GM23338 (cell line): ENCODE measurements around the gene TET2. TPM values are rescaled to one million over a fixed set of nuclear protein-coding genes. Genes with fewer than 3 reads are reported as not detected.

Source experiments
- ATAC-seq: fragments of 200-7000 bp; cut with Tn5 transposase; 3 replicates; pipeline ENCODE4 v1.9.1; 2020
- DNase-seq: peaks from one replicate; pipeline ENCODE4 v3.0.0-alpha.2; 2015; ENCODE audit warnings: low spot score
- H2AFZ ChIP-seq: fragments of 200-600 bp; sonication (generic); 2 replicates; pipeline ENCODE4 v1.8.0; 2016; ENCODE audit warnings: antibody characterized with exemption, mild to moderate bottlenecking, moderate library complexity
- H3F3A ChIP-seq: fragments of 200-600 bp; sonication (generic); replicated peaks from 2 replicates; pipeline ENCODE4 v1.8.0; 2017; ENCODE audit warnings: antibody characterized with exemption, mixed run types, low read depth
- H3K27ac ChIP-seq: fragments of 200-600 bp; sonication (generic); 2 replicates; pipeline ENCODE4 v1.6.1; 2016; ENCODE audit warnings: low read depth
- H3K27me3 ChIP-seq: fragments of 200-600 bp; sonication (generic); 2 replicates; pipeline ENCODE4 v1.8.0; 2016; ENCODE audit warnings: mild to moderate bottlenecking, mixed run types, moderate library complexity; ENCODE audit not compliant: insufficient read depth
- H3K36me3 ChIP-seq: fragments of 200-600 bp; sonication (generic); 2 replicates; pipeline ENCODE4 v1.8.0; 2016; ENCODE audit warnings: mild to moderate bottlenecking; ENCODE audit not compliant: insufficient read depth
- H3K4me1 ChIP-seq: fragments of 200-600 bp; sonication (generic); 2 replicates; pipeline ENCODE4 v1.8.0; 2016; ENCODE audit warnings: mild to moderate bottlenecking, moderate library complexity; ENCODE audit not compliant: insufficient read depth
- H3K4me2 ChIP-seq: fragments of 200-600 bp; sonication (generic); 2 replicates; pipeline ENCODE4 v1.7.1; 2017; ENCODE audit warnings: mixed run types
- H3K4me3 ChIP-seq: fragments of 200-600 bp; sonication (generic); 2 replicates; pipeline ENCODE4 v1.6.1; 2016; ENCODE audit warnings: mixed run types
- H3K79me2 ChIP-seq: fragments of 200-600 bp; sonication (generic); replicated peaks from 2 replicates; pipeline ENCODE4 v1.8.0; 2017; ENCODE audit warnings: mild to moderate bottlenecking; ENCODE audit not compliant: insufficient read depth
- H3K9me2 ChIP-seq: fragments of 200-600 bp; sonication (generic); 2 replicates; pipeline ENCODE4 v1.8.0; 2017; ENCODE audit not compliant: insufficient read depth
- H4K20me1 ChIP-seq: fragments of 200-600 bp; sonication (generic); replicated peaks from 2 replicates; pipeline ENCODE4 v1.8.0; 2017; ENCODE audit warnings: mild to moderate bottlenecking; ENCODE audit not compliant: insufficient read depth
- H3K27ac Mint-ChIP-seq: 2 replicates; pipeline ENCODE4 v1.8.0; 2020; ENCODE audit warnings: inconsistent platforms, mild to moderate bottlenecking, moderate library complexity, mixed read lengths
- H3K27me3 Mint-ChIP-seq: 3 replicates; pipeline ENCODE4 v1.8.0; 2022; ENCODE audit warnings: low read depth, mild to moderate bottlenecking, moderate library complexity, mixed read lengths, inconsistent platforms; ENCODE audit not compliant: insufficient read depth, poor library complexity
- H3K36me3 Mint-ChIP-seq: 3 replicates; pipeline ENCODE4 v1.8.0; 2021; ENCODE audit warnings: low read depth, mild to moderate bottlenecking, inconsistent platforms, moderate library complexity, mixed read lengths
- H3K4me1 Mint-ChIP-seq: 3 replicates; pipeline ENCODE4 v1.8.0; 2020; ENCODE audit warnings: mild to moderate bottlenecking, inconsistent platforms, mixed read lengths
- H3K4me3 Mint-ChIP-seq: 3 replicates; pipeline ENCODE4 v1.8.0; 2021; ENCODE audit warnings: moderate library complexity, mild to moderate bottlenecking, inconsistent platforms, mixed read lengths
- H3K9me3 Mint-ChIP-seq: 3 replicates; pipeline ENCODE4 v1.8.0; 2020; ENCODE audit warnings: moderate library complexity, mild to moderate bottlenecking, inconsistent platforms, mixed read lengths
- CREB1 ChIP-seq: fragments of 250-450 bp; sonication (Bioruptor Pico); IDR thresholded peaks from 2 replicates; pipeline ENCODE4 v1.5.0; 2020; ENCODE audit warnings: low read depth, mild to moderate bottlenecking, moderate library complexity
- CTCF ChIP-seq, 2 experiments: fragments of 200-600 bp in 1 of 2; sonication (generic) in 1 of 2; conservative IDR thresholded peaks; 2 replicates each; pipeline versions ENCODE4 v1.5.1 to v1.6.1; 2016 to 2017; ENCODE audit warnings: antibody characterized with exemption in 2 of 2, low read depth in 2 of 2, mild to moderate bottlenecking in 2 of 2, moderate library complexity in 1 of 2
- ETS1 ChIP-seq: IDR thresholded peaks from 2 replicates; pipeline ENCODE4 v1.6.1; 2016; ENCODE audit warnings: antibody characterized with exemption
- EZH2phosphoT487 ChIP-seq: fragments of 200-600 bp; sonication (generic); IDR thresholded peaks from one replicate; pipeline ENCODE4 v1.8.1; 2018; ENCODE audit warnings: antibody characterized with exemption; ENCODE audit not compliant: unreplicated experiment
- JUNB ChIP-seq: IDR thresholded peaks from one replicate; pipeline ENCODE4 v1.6.1; 2016; ENCODE audit warnings: antibody characterized with exemption; ENCODE audit not compliant: unreplicated experiment
- NANOG ChIP-seq: IDR thresholded peaks from 2 replicates; pipeline ENCODE4 v1.6.1; 2016; ENCODE audit warnings: antibody characterized with exemption, borderline replicate concordance
- POLR2AphosphoS5 ChIP-seq: IDR thresholded peaks from 2 replicates; pipeline ENCODE4 v1.6.1; 2016; ENCODE audit warnings: antibody characterized with exemption, low read depth
- STAT1 ChIP-seq: IDR thresholded peaks from one replicate; pipeline ENCODE4 v1.6.1; 2016; ENCODE audit warnings: antibody characterized with exemption; ENCODE audit not compliant: unreplicated experiment
- ZNF114 ChIP-seq: fragments of 250-450 bp; sonication (Bioruptor Pico); IDR thresholded peaks from 2 replicates; pipeline ENCODE4 v1.5.0; 2020; ENCODE audit warnings: mild to moderate bottlenecking, moderate library complexity
- ZNF331 ChIP-seq: fragments of 250-450 bp; sonication (Bioruptor Pico); IDR thresholded peaks from 2 replicates; pipeline ENCODE4 v1.5.0; 2020; ENCODE audit warnings: low read depth, mild to moderate bottlenecking, moderate library complexity
- ZNF462 ChIP-seq: fragments of 250-450 bp; sonication (Bioruptor Pico); IDR thresholded peaks from 2 replicates; pipeline ENCODE4 v1.5.0; 2020; ENCODE audit warnings: mild to moderate bottlenecking, moderate library complexity
- polyA plus RNA-seq: library from polyadenylated mRNA; unstranded; fragments of >200 nt; fragmentation: Nextera tagmentation; extraction: Ambion mirVana; gene quantifications from 2 replicates; pipeline ENCODE4 v1.2.1, GENCODE V29; 2016
- total RNA-seq: library from RNA; depleted of rRNA; stranded (reverse); fragments of >200 nt; shearing (Covaris generic); gene quantifications from 2 replicates; pipeline ENCODE4 v1.2.3, GENCODE V29; 2014

TET2 gene
- total and polyA plus RNA-seq, 2 experiments from 2014 or later, result 1.2 to 2.2 TPM

- no peak for TF ChIP-seq JUNB
- no peak for TF ChIP-seq CREB1 (CRISPR knock-in tag)
- no peak for TF ChIP-seq ZNF114 (CRISPR knock-in tag)
- no peak for TF ChIP-seq STAT1
- TF ChIP-seq CTCF (conservative IDR thresholded peaks at IDR 0.05; ENCODE audit: low read depth in 2 of 2), result no peak
- no peak for TF ChIP-seq ETS1
- no peak for TF ChIP-seq ZNF331 (CRISPR knock-in tag)
- TF ChIP-seq EZH2phosphoT487, result no peak
These were observed 100.0 kb downstream of the TET2 start for GRCh38 chr4:105246712-105247111.

GRCh38 chr4:105248613-105249012 is 101.9 kb downstream of the TET2 start:
- H3K27ac Mint-ChIP-seq, result no peak overlapping the region; the same call in 1 of the 2 replicates
- Histone ChIP-seq H2AFZ (no peak overlapping the region), H3K4me2 (no peak overlapping the region), H3K79me2 (no peaks in the 10 kb centered on the region), H3K27me3 (no peaks in the 10 kb centered on the region), H3K9me2 (no peaks in the 10 kb centered on the region), H4K20me1 (no peaks in the 10 kb centered on the region), H3K4me1 (no peaks in the 10 kb centered on the region), H3F3A (no peaks in the 10 kb centered on the region), H3K4me3 (no peak overlapping the region), H3K27ac (no peak overlapping the region), H3K36me3 (no peaks in the 10 kb centered on the region)
- ATAC-seq, result no peak
- no peaks in the 10 kb centered on the region for H3K9me3 Mint-ChIP-seq
- peaks cover 2% of the 10 kb centered on the region; the same call in 2 of the 3 replicates for H3K4me1 Mint-ChIP-seq
- H3K4me3 Mint-ChIP-seq, result no peak overlapping the region
- no peak for DNase-seq
- peaks cover 2% of the 10 kb centered on the region for H3K27me3 Mint-ChIP-seq
- H3K36me3 Mint-ChIP-seq, result no peaks in the 10 kb centered on the region
- TF ChIP-seq ZNF331 (CRISPR knock-in tag), result no peak
- no peak for TF ChIP-seq NANOG
- no peak for TF ChIP-seq POLR2AphosphoS5
- TF ChIP-seq ZNF462 (CRISPR knock-in tag), result no peak
- no peak for TF ChIP-seq CREB1 (CRISPR knock-in tag)
- TF ChIP-seq EZH2phosphoT487, result no peak
- TF ChIP-seq CTCF (conservative IDR thresholded peaks at IDR 0.05; ENCODE audit: low read depth in 2 of 2), result no peak

More at GRCh38 chr4:105246712-105247111, 100.0 kb downstream of the TET2 start:
- Histone ChIP-seq H3K4me1 (no peaks in the 10 kb centered on the region), H3K27ac (no peak overlapping the region), H4K20me1 (no peaks in the 10 kb centered on the region), H3K9me2 (no peaks in the 10 kb centered on the region), H2AFZ (no peak overlapping the region), H3K36me3 (no peaks in the 10 kb centered on the region), H3F3A (no peaks in the 10 kb centered on the region), H3K27me3 (no peaks in the 10 kb centered on the region), H3K4me3 (no peak overlapping the region), H3K79me2 (no peaks in the 10 kb centered on the region), H3K4me2 (no peak overlapping the region)
- no peaks in the 10 kb centered on the region for H3K36me3 Mint-ChIP-seq
- peaks cover 6% of the 10 kb centered on the region; the same call in 2 of the 3 replicates for H3K4me1 Mint-ChIP-seq
- no peak for ATAC-seq
- no peak for DNase-seq
- H3K9me3 Mint-ChIP-seq, result no peaks in the 10 kb centered on the region
- H3K27me3 Mint-ChIP-seq, result peaks cover 2% of the 10 kb centered on the region
- H3K4me3 Mint-ChIP-seq, result no peak overlapping the region
- no peak overlapping the region for H3K27ac Mint-ChIP-seq
